Measurements from ENCODE around the gene STEAP1B.
"Not testable (repeated sequence)": the region's sequence is repeated elsewhere in the genome, so short reads cannot be mapped to it uniquely, and the experiment has no call there.

The STEAP1B gene

DNA sequence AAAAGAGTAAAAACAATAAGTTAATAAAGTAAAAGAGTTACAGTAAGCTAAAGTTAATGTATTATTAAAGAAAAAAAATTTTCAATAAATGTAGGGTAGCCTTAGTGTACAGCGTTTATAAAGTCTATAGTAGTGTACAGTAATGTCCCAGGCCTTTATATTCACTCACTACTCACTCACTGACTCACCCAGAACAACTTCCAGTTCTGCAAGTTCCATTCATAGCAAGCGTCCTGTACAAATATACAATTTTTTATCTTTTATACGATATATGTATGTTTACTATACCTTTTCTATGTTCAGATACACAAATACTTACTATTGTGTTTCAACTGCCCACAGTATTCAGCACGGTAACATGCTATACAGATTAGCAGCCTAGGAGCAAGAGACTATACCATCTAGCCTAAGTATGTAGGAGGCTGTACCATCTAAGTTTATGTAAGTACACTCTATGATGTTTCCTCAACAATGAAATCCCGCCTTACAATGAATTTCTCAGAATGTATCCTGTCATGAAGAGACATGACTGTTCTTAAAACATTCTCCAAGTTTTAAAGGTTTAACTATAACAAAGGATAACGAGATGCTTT is 3.6 kb downstream of the STEAP1B start:
- not testable (repeated sequence) for DNase-seq

DNA sequence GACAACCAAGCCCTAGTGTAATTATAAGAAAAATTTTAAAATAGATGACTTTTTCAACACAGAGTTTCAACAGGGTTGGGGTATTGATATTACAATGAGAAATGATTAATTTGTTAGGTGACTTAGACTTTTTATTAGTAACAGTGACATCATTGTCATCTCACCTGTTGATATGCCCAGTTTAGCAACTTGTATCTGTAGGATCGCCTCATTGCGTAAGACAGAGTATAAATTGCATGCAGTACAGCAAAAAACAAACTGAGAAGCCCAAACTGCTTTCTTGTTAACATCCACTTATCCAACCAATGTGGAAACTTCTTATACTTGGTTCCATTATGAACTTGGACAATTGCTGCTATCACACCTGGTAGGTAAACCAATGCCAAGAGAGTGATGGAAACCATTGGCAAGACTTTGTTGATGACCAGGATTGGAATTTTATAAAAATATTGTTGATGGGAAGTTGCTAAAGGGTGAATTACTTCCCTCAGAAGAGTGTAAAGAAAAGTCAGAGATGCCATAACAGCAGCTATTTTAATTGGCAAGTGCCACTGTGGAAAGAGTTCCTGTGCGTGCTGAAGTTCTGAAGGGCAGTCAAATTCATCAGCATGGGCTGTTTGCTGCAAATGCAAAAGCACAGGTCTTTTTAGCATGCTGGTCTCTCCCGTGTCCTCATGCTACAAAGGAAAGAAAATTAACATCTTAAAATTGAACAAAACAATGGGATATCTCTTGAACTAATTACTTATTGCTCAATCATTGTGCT is 6.6 kb downstream of the STEAP1B start:
- not testable (repeated sequence) for DNase-seq

DNA sequence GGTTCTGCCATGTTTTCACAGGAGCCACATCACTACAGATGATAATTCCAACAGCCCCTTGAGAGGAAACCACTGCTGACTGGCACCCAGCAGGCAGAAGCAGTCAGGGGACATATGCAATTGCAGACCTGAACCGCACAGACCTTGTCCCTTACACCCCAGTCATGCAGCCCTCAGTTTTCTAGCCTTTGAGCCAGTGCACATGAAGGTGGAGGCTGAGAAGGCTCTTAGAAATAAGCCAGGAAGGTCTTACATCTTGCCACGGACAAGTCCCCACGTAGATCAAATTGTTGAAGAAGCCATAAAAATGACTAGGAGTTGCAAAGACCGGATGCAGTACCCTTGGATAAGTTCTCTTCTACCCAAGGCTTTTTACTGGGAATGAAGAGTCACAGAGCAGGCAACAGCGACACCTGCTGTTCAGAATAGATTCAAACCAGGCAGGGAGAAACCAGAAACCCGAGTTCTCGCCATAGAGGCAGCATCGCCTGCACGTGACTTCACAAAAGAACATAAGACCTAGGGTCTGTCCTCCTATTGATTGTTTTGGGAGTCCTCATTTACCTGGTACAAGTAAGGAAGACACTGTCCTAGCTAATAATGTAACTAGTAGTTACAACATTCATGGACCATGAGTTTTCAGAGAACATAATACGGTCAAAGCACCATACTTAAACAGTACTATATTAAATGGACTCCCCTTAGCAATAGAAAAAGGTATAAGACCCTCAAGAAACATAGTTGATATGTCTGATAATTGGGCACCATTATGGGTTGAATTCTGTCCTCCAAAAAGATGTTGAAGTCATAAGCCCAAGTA is 11.1 kb downstream of the STEAP1B start:
- peak; percentile 68 for DNase-seq

DNA sequence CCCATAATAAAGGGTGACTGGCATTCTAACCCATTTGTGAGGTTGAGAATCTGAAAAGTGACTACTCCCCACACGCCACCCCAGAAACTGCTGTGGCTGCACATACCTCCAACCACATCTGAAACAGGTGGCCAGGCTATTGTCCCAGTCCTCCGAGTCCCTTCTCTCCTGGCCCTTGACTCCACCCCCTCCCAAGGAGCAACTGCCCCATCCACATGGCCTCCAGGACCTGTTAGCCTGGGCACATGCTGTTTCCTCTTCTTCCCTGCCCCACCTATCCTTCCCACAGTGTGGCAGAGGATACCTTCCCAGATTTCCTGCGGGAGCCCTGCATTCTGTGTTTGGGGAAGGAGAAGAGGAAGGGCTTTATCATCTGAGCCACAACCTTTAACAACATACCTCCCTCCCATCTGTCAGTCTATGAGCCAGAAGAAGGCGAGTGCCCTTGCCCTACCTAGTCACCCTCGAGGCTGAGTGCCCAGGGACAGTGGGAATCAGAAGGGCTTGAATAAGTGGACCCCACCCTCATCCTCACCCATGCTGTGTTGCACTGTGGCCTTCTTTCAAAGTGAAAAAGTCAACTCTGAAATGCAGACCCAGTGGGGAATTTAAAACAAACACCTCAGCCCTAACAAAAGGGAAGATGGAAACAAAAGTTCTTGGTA is 11.9 kb downstream of the STEAP1B start:
- no peak for DNase-seq

DNA sequence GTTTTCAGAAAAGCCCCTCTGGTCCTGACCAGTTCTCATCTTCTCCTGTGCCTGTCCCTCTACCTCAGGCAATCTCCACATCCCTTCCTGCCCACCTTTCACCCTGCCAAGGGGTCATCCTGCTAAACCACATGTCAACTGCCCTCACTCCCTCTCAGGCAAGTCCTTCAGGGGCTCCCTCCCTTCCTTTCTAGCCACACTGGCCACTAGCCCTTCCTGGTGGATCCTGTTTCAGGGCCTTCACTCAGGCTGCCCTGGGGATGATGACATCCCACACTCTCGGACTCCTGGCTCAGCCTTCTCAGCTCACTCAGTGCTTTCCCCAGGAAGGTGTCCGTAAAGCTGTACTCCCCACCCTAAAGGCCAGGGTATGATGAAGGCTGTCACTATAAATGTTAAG is 13.4 kb downstream of the STEAP1B start:
- DNase-seq = no peak

GRCh38 chr7:22485189-22485588 is 14.8 kb downstream of the STEAP1B start:
- DNase-seq = no peak

- DNase-seq = no peak
Measured at GRCh38 chr7:22482503-22482902, 17.5 kb downstream of the STEAP1B start.

DNA sequence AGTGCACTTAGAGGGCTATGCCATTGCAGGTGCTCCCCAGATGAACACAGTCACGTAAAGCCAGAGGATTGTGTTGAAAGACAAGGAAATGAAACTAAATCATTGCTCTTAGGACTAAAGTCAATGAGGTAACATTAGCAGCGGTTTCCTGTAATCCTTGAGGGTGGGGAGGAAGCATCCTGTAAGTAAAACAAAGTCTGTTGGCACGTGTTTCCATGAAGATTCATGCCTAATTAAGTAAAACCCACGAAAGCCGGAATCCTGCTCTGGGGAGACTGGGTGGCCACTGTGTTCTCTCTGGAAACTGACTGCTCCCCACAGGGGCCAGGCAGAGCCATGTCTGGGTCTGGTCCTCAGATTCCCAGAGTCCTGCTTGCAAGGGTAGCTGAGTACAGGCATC is 18.3 kb downstream of the STEAP1B start:
- no peak for DNase-seq

DNA sequence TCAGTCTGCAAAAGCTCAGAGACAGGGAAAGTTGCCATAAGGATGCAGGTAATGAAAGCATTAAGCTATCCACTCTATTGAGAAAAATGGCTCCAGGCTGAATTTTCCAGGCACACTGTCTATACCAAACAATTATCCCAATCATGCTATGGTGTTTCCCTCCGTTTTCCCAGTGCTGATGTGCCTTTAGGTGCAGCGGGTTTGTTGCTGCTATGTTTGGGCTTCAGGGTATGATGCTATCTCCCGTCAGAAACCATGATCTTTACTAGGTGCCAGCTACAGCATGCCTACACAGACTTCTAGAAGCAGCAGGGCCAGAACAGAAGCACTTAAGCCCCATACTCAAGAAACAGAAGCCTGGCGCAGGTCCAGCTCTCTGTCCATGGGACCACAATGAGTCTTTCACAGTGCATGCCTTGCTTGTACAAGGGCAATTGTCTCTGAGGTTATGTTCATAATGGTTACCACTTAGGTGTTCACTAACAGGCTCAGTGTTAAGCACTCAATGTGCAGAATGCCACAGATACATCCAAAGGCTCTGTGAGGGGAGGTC is 19.4 kb downstream of the STEAP1B start:
- DNase-seq = no peak

GRCh38 chr7:22477876-22478450 is 22.0 kb downstream of the STEAP1B start:
- DNase-seq = no peak

DNA sequence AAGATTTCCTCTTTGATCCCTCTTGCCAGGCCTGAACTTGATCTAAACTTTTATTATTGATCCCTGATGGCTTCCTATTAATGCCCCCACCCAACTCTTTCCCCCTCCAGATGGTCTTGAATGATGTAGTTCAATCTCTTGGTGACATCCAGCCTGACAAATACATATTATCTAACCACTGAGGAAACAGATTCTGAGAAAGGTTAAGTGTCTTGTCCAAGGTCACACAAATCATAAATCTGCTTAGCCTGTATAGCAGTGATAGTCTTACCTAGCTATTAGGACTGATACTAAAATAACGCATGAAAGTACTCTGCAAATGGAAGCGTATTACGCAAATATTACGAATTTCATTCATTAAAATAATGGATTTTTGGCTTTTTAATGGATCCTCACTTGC is 22.7 kb downstream of the STEAP1B start:
- DNase-seq = no peak

GRCh38 chr7:22476824-22477223 is 23.2 kb downstream of the STEAP1B start:
- no peak for DNase-seq

DNA sequence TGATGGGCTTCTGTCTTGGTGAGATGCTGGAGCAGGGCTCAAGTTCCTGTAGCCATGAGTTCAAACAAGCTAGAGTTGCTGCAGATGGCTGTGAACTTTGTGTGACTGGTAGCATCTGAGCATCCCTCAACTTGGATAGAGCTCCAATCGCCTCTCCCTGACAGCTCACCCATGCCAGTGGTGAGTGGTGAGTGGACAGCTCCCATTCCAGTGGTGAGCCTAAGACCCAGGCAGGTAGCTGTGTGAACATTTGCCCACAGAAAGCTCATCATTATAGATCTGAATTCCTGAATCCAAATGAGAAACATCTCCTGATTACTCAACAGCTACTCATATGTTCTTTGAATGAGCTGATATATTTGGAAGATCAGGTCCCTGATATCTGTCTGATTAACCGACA is 25.3 kb downstream of the STEAP1B start:
- DNase-seq = no peak

GRCh38 chr7:22470981-22471380 is 29.0 kb downstream of the STEAP1B start:
- no peak for DNase-seq

DNA sequence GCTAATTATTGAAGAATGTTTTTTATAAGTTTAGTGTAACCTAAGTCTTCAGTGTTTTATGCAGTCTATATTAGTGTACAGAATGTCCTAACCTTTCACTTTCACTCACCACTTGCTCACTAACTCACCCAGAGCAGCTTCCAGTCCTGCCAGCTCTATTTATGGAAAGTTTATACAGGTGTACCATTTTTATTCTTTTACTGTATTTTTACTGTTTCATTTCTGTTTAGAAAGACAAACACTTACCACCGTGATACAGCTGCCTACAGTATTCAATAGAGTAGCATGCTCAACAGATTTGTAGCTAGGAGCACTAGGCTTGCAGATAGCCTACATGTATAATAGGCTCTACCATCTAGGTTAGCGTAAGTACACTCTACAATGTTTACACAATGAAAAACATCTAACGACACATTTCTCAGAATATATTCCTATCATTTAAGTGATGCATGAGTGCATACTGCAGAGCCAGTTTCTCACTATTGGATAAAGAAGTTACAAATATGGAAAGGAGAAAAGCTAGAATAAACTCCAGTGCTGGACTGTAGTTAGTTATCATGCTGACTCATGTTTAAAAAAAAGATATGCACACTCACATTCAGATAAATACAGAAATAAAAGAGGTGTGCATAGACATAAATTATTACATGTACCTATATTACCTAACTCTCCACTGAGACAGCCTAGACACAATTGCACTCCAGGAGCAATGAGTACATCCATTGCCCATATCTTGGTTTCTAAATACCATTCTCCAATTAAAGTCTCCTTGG is 30.4 kb downstream of the STEAP1B start:
- DNase-seq = no peak

DNA sequence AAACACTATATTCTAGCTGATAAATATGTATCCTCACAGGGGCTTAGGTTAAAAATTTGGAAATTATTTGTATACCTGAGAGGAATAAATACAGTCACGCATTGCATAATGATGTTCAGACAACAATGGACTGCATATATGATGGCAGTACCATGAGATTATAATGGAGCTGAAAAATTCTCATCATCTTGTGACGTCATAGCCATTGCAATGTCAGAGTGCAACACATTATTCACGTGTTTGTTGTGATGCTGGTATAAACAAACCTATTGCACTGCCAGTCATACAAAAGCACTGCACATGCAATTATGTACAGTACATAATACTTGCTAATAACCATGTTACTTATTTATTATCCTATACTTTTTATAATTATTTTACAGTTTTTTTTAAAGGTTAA is 31.4 kb downstream of the STEAP1B start:
- DNase-seq = no peak

GRCh38 chr7:22464299-22464698 is 35.7 kb downstream of the STEAP1B start:
- DNase-seq = no peak

GRCh38 chr7:22460363-22460988 is 39.5 kb downstream of the STEAP1B start:
- DNase-seq = no peak

DNA sequence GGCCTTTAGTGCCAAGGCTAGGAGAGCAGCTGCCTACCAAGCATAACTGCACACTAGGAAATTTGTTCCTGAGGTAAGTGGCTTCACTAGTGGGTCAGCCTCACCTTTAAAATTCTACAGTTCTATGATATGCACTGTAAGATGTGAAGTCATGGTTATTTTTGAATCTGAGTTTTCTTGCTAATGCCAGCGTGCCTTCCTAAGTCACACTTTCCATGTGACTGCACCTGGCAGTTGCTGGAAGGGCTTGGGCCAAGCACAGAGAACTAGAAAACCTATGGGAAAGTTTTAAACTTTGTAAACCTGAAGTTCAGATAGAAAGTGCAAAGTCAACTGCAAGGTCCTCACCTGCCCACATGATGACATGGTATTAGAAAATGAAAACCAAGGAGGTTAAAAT is 42.5 kb downstream of the STEAP1B start:
- no peak for DNase-seq

GRCh38 chr7:22454446-22454845 is 45.5 kb downstream of the STEAP1B start:
- no peak for DNase-seq

GRCh38 chr7:22452960-22453558 is 46.9 kb downstream of the STEAP1B start:
- DNase-seq = no peak

Measured in CD4-positive, alpha-beta T cell treated with Interleukin-17A for 4 hours (primary cell).